HG03280 (cell line): ENCODE results near the gene OS9.

Experiments
- ATAC-seq: cut with Tn5 transposase; IDR thresholded peaks from one replicate; pipeline ENCODE4 v1.9.1; 2021; ENCODE audit warnings: mild to moderate bottlenecking, moderate library complexity; ENCODE audit not compliant: unreplicated experiment

Gene OS9

DNA sequence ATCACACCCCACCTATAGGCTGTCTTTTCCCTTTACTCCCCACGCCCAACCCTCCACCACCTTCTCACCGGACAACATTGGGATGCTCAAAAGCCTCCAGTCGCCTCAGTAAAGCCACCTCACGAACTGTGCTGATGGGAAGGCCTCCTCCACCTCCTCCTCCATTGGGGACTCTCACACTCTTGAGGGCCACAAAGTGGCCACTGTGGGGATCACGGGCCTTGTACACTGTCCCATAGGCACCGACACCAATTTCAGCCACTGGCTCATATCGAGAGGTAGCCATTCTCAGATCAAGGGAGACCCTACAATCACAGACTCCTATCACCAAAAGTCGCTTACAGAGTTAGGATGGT is 57.5 kb downstream of the OS9 start:
- no peak for ATAC-seq

DNA sequence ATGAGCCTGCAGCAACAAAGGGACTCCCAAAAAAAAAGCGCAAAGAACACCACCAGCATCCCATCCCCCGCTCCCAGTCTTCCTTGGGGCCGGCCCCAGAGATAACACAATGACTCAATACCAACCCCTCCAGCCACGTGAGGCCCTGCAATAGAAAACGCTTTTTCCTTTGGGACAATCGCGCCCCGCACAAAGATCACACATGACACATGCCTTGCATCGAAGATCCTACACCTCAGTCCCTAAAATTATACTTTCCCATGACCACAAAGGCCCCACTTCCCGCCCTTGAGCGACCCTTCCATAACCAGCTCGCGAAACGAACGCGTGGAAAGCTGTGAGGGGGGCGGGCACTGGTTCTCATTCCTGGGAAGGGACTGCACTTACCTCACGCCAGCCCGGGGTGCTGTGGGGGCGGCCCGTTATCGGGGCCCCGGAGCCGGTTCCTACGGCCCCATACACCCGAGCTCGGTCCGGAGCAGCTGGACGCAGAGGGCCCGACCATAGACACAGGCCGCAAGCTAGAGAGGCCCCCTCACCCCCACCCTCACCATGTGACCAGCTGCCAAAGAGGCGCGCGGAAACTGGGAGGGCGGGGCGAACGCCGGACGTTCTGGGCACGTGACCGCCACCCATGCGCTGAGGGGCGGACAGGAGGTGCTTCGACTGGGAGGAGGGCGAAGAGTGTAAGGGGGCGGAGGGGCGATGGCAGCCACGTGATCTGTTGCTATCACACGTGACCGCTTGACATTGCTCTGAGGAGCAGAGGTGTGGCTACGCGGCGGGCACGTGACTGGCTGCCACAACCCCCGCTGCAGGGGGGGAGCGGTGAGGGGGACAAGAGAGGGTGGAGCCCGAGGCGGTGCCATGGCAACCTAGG is 58.1 kb downstream of the OS9 start, which contains the start of gene CDK4:
Gene CDK4, minus strand, starts transcription at position 523 of the 880 bp plus-strand sequence. CDS start 593 bp downstream, outside the sequence.
- peak; percentile 72 for ATAC-seq

DNA sequence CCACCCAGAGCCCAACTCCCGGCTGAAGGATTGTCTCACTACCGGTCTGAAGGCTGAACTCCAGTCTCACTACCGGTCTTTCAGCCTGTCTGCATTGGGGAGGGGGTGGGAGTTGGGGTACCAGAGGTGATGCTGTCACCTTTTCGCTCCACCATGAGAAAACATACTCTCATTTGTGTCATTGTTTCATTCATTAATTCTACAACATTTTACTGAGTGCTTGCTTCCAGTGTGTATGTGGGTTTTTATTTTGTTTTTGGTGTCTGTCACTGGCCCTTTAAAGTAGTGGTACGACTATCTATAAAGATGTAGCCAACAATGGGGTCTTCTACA is 58.7 kb downstream of the OS9 start:
- no peak for ATAC-seq

DNA sequence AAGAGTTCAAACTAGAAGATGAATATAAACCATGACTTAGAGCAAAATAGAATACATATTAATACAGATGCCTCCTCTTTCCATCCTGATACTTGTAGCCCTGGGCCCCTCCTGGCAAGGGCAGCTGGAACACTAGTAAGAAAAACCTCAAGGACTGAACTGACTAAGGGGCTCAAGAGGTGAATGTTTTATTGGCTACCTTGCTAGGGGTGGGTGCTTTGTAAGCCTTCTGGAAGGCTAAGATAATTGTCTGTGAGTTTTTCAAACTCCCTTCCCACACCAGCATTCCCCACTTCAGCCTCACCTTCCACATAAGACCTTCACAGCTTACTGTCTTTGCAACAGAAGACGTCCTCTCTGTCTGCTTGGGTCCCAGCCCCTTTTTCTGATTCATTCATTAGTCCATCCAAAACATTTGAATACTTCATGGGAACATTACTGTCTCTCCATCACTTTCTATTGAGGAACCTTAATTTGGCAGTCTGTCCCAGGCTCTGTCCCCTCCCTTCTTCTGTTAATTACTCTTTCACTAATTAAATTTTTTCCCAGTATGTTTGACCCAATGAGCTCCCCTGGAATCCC is 59.9 kb downstream of the OS9 start:
- ATAC-seq, result no peak

DNA sequence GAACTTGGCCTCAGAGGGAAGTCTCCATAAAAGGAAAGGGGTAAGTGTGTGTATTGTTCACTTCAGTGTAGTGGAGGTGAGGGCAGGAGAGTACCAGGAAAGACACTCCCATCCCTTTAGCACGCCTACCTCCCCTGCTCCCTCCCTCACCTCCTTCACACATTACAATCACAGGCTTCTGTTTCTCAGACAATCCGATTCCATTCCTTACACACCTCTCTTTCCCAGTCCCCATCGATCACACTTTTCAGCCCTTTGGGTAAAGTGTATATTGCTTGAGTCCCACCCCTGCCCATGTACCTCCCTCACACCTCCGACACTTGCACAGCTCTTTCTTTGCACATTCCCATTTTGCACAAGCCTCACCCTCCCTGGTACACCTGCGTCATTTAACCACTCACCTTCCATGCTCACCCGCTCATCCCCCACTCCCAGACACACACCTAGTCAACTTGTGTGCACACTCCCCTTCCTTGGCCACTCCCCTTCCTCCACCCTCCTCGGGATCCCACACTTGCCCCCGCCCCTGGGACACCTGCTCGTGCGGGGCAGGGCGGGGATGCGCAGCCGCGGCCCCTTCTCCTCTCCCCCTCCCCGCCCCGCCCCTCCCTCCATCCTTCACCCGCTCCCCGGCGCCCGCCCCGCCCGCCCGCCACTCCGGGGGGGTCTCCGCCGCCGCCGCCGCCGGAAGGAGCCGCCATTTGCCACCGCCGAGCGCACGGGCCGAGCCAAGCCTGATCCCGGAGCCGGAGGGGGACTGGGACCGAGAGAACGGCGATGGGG is 60.7 kb downstream of the OS9 start, which contains the start of gene MARCHF9:
Gene MARCHF9, plus strand, starts transcription at position 693 of the 783 bp plus-strand sequence. CDS start 426 bp downstream, outside the sequence.
- peak; percentile 31 for ATAC-seq

DNA sequence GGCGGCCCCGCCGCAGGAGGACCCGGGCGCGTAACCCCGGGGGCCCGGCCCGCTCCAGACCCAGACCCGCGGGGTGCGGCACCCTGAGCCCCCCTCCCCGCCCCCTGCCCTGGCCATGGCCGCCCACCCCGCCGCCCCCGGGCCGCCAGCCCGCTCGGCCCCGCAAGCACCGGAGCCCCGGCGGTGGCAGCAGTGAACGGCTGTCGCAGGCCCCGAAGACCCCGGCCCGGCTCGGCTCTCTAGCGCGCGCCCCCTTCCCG is 61.2 kb downstream of the OS9 start:
- no peak for ATAC-seq

DNA sequence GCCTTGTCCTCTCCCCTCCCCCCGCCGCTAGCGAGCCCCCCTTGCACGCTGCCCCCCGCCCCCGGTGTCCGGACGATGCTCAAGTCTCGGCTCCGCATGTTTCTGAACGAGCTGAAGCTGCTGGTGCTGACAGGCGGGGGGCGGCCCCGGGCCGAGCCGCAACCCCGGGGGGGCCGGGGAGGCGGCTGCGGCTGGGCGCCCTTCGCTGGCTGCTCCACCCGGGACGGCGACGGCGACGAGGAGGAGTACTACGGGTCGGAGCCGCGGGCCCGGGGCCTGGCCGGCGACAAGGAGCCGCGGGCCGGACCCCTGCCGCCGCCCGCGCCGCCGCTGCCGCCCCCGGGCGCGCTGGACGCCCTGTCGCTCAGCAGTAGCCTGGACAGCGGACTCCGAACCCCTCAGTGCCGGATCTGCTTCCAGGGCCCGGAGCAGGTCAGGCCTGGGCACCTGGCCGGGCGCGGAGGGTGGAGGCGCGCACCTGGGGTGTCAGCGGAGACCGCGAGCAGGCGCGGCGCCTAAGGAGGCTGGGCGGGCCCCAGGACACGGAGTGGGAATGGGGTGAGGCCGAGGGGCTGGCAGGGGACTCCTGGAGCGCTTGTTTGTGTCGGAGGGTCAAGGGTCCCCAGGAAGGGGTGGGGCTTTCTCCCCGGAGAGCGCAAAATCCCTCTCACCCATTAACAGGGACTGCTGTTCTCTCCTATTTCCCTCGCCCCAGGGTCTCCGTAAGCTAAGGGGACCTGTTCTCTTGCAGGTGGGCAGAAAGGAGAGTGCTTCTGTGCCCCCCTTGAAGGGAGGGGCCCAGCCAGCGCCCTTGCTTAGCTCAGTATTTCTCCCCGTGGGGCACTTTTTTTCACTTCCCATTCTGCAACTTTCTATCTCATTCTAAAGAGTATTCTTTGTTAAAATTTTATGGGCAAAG is 61.8 kb downstream of the OS9 start:
- ATAC-seq, result no peak

DNA sequence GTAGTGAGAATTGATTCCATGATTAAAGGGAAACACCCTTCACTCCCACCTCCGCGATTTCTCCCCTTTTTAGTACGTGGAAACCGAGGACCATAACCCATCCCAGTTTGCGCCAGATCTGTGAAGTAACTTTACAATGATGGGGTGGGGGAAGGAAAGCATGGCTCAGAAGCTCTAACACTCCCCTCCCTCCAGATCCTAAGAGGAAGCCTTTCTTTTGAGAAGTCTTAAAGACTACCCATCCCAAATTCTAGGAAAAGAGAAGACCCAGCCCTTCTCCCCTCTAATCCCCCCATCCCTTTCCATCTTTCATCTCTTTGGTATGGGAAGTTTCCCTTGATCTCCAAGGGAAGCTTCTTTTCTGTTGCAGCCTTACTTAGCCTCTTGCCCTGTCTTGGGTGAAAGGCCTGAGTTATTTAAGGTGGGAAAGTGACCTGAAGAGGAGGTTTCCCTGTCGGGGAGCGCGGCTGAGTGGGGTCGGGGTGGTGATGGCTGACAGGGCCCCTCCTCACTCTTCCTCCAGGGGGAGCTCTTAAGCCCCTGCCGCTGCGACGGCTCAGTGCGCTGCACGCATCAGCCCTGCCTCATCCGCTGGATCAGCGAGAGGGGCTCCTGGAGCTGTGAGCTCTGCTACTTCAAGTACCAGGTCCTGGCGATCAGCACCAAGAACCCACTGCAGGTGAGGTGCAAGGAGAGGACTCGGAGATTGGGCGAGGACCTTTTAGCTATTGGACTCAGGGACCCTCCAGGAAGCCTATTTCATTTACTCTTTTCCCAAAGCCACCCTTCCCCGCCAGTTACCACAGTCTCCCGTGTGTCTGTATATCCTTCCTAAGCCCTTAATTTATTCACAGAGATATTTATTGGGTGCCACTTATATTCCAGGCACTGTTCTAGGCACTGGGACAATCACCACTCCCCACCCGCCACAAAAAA is 62.7 kb downstream of the OS9 start:
- ATAC-seq, result no peak

DNA sequence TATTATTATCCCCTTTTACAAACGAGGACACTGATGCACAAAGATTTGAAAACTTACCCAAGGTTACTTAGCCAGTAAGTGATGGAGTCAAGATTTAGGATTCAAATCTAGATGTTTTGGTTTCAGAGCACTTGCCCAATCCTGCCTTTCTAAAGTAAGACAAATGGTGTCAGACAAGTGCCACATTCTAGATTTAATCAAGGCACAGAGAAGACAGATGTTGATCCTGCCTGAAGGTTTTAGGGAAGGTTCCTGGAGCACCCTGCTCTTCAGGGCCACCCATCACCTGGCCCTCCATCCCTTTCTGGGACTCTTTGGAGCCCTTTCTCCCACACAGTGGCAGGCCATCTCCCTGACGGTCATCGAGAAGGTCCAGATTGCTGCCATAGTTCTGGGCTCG is 63.8 kb downstream of the OS9 start:
- no peak for ATAC-seq

DNA sequence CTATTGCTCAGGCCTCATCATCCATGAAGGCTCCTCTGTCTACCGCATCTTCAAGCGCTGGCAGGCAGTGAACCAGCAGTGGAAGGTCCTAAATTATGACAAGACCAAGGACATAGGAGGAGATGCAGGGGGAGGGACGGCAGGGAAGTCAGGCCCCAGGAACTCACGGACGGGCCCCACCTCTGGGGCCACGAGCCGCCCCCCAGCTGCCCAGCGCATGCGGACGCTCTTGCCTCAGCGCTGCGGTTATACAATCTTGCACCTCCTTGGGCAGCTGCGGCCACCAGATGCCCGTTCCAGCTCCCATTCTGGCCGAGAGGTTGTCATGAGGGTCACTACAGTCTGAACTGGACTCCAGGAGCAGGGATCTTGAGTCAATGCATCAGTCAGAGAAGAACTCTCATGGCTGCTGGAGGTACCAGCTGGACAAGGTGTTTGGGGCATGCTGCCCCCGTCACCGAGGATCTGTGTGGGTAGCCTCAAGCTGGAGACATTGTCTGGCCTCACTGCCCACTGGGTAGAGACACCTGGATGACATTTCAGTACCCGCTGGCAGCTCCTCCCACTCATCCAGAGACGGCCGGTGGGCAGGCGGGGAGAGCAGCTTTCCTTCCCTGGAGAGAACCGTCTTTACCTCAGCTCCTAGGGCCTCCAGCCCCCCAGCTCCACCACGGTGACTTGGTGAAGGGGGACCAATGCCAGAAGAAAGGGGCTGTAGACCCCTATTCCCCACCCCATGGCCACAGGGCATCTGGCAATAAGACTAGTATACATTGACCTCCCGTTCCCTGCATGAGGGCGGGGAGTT is 64.8 kb downstream of the OS9 start:
- ATAC-seq, result no peak

DNA sequence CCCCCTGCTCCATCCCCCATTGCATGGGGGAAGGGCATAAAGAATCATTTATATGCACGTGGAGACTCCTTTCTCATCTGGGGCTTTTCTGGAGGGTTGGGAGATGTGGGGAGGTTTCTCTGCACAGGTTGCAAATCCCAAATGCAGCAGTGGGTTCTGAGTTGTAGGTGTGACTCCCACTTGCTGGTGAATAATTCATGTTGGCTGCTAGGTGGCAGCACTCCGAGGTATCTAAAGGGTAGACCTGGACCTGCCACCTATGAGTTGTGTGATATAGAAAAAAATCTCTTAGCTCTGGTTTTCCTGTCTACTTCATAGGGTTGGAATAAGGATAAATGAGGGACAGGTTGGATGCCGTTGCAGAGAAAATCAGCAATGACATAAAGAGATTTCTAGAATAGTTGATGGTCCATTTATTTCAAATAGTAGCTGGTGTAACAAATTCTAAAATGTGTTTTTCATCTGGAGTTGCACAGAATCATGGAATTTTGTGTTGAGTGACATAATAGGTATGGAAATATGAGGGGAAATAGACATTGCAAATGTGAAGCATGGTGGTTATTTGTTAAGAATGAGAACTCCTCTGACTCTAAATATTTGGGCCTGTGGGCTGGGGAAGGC is 65.5 kb downstream of the OS9 start:
- ATAC-seq, result no peak

DNA sequence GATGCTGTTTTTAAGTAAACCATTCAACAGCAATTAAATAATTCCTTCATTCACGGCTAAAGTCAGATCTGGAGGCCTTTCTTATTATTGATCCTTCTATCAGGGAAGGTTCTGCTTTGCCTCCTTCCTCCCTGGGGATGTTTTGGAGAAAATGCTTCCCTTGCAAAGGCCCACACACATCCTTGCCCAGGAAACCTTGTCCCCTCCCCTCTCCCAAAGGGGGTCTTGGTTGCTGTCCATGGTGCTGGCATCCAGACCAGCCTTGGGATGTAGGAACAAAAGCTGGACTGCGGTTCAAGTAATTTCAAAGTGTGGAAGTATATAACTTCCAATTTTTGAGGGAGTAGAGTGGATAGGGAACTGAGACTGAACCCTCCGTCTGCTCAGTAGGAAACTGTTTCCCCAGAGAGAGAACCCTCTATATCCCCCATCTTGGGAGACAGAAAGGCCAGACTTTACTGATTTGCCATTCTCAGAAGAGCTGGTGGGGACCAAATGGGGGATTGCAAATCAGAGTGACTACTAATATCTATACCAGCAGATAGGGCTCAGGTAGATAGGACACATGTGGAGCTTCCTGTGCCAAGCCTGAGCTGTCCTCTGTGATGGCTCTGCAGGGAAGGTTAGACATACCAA is 66.5 kb downstream of the OS9 start:
- ATAC-seq, result no peak

DNA sequence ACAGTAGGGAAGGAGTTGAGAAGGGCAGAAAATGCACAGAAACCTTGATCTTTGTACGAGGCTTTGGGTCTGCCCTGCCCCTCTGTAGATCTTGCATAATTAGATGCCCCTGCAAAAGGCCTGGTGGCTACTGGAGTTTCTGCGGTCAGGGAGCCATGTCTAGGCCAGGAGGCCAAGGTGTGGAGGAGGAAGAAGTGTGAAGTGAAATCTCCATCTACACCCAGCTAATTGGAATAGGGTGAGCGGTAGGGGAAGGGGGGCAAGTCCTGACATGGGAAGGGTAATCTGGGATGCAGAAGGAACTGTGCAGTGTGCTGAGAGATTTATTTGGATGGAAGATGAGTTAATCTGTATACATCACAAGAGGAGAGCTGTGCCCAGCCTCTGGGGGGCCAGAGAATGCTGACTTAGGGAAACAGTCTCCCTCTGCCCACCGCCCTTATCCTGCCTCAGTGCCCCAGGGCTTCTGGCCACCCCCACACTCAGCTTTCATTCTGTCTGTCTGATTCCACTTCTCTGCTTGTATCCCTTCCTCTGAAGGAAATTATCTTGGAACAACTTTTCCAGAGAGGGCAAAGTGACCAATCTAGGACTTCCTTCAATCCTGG is 67.6 kb downstream of the OS9 start:
- no peak for ATAC-seq

DNA sequence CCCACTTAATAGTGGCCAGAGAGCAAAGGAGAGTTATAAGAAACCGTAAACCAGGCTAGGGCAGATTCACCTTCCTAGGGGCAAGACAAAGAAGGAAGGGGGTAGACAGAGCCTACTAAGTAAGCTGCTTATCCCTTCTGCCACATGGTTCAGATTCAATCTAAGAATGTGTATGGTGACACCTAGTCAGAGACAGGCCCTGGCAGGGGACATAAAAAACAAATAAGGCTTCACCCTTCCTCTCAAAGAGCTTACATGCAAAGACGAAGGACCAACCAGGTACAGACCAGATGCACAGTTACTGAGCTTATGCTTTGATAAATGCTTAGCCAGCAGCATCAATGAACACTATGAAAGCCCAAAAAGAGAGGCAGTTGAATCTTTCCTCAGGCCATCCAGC is 68.5 kb downstream of the OS9 start:
- no peak for ATAC-seq

DNA sequence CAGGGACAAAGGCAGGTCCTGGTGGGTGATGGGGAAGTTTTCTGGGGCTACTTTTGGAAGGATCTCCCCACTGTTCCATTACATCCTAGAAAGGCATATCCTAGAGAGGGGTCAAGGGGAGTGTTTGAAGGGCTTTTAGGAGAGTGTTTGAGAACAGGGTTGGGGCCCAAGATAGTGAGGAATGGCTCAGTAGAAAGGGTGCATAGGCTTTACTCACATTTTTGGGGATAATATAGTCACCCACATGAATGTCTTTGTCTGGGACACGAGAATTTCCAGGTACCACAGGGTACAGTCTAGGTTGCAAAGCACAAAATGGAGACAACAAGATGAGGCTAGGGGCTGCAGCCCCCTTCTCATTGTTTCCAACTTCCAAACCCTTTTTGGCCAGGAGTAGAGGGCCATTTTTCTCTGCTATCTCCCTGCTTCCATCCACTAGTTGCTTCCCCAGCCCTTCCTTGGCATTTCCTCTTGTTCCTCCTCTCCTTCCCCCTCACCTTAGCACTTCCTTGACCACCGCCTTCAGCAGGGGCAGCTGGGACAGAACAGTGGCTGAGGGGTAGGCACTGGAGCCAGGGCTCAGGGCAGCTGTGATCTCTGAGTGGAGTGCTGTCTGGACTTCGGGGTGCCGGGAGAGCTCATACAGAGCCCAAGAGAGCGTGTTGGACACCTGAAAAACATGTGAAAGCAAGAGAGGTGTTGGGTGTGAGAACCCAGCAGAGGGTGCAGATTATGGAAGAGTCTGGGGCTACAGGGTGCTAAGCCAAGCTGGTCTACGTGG is 70.1 kb downstream of the OS9 start:
- no peak for ATAC-seq

DNA sequence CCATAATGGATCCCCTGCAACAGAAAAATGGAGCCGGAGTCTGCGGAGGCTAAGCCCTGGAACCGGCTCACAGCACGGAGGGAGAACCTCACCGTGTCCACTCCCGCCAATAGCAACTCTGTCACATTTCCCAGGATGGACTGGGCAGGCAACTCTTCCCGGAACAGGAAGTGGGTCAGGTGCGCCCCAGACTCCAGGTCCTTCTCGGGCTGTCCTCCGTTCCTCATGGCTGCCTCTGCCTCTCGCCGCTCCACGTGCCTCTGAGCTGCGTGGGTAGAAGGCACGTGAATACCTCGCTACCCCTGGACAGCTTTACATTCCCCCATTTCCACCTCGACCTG is 70.7 kb downstream of the OS9 start:
- ATAC-seq, result peak; percentile 9
